ENCODE results near the gene AGPAT2.
"Not testable (repeated sequence)": the region's sequence is repeated elsewhere in the genome, so short reads cannot be mapped to it uniquely, and the experiment has no call there.

Gene AGPAT2

DNA sequence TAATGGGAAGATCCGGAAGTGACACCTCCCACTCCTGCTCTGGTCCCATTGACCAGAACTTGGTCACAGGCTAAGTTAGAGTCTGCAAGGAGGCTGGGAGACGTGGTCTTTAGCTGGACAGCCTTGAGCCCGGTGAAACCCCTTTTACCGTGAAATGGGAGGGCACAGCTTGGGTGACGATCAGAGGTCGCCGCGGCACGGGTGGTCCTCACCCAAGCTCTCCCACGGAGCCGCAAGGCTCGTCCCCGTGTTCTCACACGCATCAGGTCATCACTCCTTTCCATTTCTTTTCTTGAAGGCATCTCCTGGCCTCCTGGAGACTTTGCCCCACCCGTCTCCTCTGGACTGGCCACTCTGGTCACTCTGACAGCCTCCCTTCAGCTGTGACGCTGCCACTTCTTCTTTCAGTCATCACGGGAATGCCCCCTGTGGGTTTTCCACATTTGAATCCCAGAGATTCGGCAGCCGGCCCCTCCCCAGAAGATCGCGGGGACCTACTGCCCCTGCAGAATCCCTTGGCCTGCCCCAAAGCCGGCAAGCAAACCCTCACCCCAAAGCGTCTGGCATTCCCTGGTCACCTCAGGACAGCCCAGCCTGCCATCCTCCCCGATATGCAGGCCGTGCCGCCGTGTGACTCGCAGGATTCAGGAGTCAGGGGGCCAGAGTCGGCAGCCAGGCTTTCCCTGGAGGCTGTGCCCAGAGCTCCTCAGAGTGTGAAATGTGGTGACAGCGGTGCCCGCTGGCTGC is 43.5 kb downstream of the AGPAT2 start:
- no peak for DNase-seq

DNA sequence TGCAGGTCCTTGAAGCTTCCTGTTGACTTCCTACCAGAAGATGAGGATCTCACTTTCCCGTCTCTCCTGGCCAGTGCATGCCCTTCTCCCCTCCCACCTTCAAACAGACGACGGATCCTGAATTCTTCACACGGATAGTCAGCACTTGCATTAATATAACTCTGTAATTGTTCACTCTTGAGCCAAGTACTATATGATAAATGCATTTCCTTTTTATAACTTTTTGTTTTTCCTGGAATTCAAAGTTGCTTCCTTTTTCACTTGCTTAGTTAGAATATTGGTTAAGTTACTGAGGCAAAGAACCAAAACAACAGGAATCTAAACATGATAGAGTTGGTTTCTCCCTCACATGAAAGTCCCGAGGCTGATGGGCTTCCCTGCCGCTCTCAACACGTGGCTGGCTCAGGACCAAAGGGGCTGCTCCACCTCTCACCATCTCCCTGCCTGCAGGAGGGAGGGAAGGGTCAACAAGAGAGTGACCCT is 44.8 kb downstream of the AGPAT2 start:
- no peak for DNase-seq

DNA sequence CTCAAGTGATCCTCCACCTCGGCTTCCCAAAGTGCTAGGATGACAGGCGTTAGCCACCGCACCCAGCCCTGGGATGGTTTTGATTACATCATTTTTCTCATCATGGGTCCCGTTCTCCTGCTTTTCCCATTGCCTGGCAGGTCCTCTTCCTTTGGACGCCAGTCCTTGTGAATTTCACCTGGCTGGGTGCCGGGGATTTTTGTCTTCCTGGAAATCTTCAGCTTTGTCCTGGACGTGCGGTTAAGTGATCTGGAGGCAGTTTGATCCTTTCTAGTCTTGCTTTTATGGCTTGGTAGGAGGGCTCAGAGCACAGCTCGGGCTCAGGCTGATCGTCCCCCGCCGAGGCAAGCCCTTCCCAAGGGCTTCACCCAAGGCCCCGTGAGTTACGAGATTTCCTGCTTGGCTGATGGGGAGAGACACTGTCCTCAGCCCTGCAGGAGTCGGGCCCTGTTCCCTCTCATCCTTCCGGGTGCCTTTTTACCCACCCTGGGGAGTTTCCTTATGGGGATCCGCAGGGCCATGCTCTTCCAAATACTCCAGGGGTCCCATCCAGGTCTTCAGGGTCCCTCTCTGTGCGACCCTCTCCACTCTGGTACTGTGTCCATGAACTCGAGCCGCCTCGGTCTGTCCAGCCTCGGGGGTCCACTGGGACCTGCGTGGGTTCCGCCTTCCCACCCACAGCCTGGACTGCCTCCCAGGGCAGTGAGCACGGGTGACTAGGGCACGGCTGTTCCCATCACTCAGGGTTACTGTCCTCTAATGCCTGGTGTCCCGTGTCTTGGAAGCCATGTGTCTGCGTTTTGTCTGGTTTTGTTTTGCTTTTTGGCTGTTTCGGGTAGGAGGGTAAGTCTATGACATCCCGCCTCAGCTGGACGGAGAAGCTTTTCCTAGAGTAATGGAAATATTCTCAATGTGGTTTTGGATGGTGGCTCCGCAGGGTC is 46.8 kb downstream of the AGPAT2 start:
- no peak for DNase-seq

DNA sequence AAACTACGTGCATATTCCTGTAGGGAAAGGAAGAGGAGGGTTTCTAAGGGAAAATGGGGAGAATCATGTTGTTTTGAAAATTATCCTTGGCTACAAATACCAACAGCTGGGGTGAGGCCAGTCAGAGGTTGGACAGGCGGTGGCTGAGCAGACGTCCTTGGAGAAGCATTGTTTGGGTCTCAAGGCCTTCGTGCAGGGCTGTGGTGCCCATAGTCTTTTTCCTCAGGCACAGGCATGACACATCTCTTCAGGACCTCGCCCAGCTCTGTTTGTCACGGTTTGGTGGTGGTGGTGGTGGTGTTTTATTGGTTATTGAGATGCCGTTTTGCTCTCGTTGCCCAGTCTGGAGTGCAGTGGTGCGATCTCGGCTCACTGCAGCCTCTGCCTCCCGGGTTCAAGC is 52.4 kb downstream of the AGPAT2 start:
- no peak for DNase-seq

DNA sequence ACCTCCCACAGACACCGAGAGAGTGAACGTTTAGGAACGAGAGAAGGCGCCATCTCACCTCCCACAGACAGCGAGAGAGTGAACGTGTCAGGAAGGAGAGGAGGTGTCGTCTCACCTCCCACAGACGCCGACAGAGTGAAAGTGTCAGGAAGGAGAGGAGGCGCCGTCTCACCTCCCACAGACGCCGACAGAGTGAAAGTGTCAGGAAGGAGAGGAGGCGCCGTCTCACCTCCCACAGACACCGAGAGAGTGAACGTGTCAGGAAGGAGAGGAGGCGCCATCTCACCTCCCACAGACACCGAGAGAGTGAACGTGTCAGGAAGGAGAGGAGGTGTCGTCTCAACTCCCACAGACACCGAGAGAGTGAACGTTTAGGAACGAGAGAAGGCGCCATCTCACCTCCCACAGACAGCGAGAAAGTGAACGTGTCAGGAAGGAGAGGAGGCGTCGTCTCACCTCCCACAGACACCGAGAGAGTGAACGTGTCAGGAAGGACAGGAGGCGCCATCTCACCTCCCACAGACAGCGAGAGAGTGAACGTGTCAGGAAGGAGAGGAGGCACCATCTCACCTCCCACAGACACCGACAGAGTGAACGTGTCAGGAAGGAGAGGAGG is 54.7 kb downstream of the AGPAT2 start:
- not testable (repeated sequence) for DNase-seq

DNA sequence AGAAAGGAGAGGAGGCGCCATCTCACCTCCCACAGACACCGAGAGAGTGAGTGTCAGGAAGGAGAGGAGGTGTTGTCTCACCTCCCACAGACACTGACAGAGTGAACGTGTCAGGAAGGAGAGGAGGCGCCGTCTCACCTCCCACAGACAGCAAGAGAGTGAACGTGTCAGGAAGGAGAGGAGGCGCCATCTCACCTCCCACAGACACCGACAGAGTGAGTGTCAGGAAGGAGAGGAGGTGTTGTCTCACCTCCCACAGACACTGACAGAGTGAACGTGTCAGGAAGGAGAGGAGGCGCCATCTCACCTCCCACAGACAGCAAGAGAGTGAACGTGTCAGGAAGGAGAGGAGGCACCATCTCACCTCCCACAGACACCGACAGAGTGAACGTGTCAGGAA is 55.2 kb downstream of the AGPAT2 start:
- not testable (repeated sequence) for DNase-seq

DNA sequence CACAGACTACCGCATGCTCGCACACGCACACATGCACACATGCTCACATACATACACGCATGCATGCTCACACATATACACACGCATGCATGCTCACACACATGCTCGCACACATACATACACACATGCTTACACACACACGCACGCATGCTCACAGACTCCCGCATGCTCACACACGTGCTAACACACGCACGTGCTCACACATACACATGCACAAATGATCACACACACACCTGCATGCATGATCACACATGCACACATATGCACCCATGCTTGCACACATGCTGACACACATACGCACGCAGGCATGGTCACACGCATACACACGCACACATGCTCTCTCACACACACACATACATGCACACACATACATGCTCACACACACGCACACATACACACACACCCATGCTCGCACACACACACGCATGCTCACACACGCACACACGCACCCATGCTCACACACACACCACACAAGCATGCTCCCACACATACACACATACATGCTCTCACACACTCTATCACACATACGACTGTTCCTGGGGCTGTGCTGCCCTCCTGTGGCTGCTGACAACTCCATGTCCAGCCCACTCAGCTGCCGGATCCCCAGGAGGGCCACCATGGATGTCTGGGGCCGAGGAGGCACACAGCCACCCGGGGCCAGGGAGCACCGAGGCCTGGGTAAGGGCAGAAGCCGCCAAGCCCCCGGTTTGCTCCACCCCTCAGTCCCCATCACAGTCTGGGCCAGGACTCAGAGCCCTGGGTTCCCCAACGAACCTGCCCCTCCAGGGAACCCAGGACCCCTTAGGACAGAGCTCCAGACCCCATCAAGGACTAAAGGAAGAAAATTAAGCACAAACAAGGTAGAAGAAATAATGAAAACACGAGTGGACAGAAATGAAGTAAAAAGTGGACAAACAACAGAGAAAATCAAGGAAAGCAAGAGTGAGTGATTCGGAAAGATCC is 55.9 kb downstream of the AGPAT2 start:
- peak; percentile 71 for DNase-seq

DNA sequence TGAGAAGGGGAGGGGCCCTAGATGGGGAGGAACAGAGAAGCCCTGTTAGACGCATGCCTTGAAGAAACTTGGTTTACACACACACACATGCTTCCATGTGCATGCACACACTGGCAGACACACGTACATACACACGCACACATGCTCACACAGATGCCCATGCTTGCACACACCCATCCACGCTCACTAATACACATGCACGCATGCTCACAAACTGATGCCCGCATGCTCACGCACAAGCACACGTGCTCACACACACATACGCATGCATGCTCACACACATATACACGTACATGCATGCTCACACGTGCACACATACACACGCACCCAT is 56.6 kb downstream of the AGPAT2 start:
- no peak for DNase-seq

DNA sequence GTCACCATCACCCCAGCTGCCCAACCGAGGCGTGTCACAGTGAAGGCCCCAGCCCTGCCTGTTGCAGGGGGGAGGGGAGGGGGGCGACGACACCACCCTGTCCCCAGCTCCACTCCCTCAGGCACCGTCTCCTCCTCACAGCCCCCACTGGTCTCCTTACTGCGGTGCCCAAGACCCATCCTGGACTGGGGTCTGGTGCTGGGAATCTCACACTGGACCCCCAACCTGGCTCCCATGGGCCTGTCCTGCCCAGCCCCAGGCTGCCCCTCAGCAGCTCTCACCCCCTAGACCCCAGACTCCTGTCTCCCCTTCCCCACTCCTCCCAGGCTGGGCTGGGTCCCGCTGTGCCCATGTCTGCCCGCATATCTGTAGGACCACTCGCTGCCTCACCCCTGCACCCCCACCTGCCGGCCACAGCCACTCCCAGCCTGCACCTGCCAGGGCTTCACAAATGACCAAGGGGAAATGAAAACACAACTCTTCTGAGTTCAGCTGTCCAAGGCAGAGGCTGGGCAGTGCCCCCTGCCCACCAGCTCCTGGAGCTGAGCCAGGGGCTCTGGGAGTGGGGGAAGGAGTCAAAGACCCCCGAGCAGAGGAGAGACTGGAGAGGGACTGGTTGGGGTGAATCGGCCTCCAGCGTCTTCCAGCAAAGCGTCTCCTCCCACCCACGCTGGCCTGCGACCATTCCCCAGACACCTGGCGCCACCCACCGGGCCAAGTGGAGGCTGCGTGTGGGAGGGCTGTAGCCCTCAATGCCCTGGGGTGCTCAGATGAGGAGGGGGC is 57.2 kb downstream of the AGPAT2 start:
- peak; percentile 64 for DNase-seq

DNA sequence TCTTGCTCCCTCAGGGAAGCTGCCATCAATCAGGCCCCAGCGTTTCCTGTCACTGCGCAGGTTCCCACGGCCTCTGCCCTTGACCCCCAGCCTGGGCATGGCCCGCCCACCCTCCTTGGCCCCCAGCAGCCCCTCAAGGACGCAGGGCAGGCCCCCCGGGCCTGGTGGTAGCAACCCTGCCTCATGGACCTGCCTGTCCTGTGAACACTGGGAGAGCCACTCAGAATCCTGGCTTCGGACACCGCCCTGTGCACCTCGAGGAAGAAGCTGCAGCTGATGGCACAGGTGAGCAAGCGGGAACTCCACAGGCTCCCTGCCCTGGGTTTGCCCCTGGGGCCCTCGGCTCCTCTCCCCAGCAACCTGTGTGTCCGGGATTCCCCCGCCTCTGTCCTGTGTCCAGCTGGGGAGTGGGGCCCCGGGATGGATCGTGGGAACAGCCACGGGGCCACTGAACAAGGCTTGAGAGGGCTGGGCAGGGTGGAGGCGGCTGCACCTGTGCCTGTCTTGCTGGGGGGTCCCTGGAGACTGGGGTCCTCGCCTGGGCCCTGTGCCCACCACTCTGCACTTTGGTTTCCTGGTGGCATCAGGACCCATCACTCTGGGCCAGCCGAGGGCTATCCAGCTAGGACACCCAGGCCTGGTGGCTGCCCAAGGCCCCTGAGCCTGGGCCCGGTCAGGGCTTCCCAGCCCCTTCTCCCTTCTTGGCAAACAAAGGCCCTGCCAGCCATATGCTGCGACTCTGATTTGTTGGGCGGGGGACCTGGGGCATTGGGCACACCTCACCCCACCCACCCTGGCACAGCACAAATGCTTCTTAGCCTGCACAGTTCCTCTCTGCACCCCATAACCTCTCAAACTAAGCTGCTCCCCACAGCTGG is 58.0 kb downstream of the AGPAT2 start:
- DNase-seq = no peak

DNA sequence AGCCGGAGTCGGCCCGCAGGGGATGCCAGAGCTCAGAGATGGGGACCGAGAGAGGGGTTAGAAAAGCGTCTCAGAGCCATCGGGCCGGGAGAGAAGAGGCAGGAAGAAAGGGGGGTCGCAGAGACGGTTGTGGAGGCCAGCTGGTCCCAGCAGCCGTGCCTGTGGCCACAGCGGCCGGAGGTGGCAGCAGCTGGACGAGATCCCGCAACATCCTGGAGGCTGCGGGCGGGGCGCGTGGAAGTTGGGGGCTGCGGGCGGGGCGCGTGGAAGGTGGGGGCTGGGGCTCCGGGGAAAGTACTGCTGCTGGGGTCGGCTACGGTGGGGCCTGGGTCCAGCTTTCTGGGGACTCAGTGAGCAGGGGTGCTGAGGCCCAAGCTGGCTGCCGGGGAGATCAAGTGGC is 59.0 kb downstream of the AGPAT2 start:
- DNase-seq = no peak

DNA sequence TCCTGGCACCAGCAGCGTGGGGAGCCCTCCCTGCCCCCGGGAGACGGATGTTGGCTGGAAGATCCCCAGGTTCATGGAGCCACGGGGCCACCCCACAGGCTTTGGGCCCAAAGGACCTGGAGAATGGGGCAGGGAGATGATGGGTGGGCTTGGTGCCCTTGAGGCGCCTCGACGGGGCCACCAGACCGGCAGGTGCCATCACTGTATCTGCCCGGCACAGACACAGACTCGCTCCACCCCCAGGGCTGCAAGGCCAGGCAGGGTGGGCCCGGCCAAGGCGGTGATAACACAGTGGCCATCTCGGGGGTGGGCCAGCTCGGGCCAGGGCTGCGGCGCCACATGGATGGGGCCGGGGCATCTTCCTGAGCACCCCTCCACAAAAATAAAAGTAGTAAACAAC is 59.6 kb downstream of the AGPAT2 start:
- no peak for DNase-seq

DNA sequence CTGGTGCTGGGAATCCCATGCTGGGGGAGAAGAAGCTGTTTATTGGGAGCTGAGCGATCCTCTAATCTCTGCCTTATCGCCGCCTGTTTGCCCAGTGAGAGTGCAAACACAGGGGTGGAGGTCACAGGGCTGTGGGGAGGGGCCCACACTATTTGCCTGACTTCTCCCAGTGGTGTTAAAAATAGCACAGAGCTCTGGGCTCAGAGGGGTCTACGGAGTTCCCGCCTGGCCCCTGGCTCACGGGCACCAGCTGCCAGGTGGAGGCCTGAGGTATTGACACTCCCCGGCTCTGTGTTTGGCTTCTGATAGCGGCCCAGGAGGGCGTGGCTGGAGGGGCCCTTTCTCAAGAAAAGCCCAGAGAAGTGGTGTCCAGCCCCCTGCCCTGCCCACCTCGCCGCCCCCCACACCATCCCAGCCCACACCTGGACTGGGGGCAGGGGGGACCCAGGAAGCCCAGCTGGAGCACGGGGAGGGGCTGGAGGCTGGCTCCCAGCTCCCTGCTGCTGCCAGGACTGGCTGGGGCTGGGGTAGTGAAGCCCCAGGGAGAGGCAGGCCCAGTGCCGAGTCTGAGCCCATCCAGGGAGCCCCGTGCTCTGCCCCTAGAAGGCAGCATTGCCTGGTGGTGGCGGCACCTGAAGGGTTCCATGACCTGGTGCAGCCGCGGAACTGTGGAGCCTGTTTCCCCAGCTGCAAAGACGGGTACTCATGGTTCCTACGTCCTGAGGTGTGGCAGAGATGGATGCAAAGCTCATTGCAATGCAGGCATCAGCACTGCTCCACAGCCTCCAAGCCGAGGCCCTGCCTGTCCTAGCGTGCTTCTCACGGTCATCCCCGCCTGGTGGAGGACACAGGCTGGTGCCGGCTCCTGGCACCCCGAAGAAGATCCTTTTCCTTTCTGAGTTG is 60.3 kb downstream of the AGPAT2 start:
- no peak for DNase-seq

DNA sequence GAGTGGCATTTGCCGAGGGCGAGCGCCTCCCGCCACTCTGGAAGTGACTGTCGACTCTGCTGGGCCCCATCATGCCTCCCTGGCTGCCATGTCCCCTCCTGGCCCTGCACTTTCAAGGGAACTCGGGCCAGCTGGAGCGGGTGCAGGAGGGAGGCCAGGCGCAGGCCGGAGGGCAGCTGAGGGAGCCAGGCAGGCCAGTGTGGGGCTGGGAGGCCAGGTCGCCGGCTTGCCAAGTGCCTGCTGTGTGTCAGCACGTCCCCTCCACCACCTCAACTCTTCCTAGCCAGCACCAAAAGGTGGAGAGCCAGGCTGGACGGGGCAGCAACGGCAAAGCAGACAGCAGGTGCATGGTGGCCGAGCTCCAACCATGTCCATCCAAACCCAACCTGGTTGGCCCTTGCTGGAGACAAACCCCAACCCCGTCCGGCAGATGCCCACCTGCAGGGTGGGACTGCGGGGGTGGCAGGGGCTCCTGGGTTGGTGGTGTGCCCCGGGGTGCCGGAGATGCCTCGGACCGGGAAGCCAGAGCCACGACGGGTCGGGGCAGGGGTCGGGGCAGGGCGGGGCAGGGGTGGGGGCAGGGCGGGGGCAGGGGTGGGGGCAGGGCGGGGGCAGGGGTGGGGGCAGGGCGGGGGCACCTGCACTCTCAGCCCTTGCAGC is 61.1 kb downstream of the AGPAT2 start:
- DNase-seq = no peak

DNA sequence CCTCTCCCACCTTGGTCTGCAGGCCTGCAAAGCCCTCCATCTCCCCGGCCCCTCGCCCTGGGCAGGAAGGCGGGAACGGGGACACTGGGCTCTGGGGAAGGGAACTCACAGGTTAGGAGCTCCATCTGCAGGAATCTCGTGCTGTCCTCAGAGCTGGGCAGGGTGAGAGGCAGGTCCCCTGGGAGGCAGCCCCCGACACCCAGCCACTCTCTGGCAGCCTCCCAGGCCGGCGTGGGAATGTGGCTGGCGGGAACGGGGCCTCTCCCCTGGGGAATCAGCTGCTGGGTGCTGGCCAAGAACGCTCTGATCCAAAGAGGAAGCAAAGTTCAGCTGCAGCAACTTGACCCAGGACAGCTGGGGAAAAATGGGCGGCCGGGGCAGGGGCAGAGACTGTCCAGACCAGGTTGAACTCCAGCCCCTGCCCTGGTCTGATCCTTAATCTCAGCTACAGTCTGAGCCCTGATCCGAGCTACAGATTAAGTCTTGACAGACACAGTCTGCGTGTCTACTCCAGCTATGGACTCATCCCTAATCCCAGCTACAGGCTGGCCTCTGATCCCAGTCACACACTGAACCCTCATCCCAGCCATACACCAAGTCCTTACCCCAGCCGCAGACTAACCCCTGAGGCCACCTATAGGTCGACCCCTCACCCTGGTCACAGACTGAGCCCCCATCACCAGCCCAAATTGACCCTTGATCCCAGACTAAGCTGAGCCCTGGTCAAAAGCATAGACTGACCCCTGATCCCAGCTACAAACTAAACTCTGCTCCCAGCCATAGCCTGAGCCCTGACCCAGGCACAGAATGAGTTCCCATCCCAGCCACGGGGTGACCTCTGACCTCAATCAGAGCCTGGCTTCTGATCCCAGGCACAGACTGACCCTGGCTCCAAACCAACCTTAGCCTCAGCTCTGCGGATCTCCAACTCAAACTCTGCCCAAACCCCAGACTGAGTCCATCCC is 61.9 kb downstream of the AGPAT2 start:
- DNase-seq = no peak

DNA sequence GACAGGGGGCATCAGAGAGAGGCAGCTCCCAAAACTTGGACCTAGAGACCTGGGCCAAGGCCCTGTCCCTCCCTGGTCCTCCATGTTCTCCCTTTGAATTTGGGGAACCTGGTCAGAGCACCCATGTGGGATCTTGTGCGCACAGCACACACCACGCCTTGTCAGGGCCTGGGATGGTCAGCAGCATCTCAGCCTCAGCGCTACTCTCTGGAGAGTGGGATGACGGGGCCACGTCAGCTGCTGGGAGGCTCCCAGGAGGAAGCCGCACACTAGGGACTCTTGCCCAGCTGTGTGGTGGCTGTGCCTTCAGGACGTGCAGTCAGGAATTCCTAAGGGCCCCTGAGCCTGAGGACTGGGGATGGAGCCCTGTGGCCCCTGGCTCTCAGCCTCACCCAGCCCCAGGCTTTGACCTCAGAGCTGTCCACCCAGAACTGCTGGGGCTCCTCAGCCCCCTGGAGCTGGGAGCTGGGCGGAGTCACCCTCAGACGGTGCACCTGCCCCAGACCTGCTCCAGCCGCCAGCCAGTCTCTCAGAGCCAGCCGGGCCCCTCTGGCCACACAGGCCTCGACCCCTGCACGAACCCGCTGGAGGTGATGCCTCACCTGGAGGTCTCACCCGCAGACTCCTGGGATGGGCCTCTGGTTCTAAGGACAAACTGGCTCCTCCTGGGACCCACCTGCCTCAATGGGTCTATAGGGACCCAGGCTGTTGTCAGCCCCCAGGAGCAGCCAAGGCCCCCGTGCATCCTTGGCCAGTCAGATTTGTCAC is 62.9 kb downstream of the AGPAT2 start:
- no peak for DNase-seq

DNA sequence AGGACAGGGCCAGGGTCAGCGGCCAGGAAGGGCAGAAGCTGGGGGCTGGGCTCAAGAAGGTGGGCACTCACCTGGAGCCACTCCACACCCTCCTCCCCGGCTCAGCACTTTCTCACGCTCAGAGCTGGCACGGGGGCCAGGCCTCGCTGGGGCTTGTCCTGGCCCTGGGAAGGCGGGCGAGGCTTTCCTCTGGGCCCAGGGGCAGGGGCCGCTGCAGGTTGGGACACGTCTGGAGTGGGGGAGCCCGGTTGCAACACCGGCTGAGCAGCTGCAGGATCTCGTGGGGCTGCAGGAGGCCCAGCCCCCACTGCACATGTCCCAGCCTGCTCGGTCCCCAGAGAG is 63.4 kb downstream of the AGPAT2 start:
- no peak for DNase-seq

Data from stimulated activated CD4-positive, alpha-beta T cell treated with anti-CD3 and anti-CD28 coated beads, Interleukin-4, amount 100 ng/mL, for 1 hour (primary cell).